ENCODE data around the gene IGFBP1. TPM values are rescaled to one million over a fixed set of nuclear protein-coding genes. Genes with fewer than 3 reads are reported as not detected.

The IGFBP1 gene
- total RNA-seq, 1 donor from 2014 or later: 0.26 TPM

GRCh38 chr7:45880433-45880860 is 7.8 kb upstream of the IGFBP1 start:
- DNase-seq (ENCODE audit: low read depth, low spot score): no peak

GRCh38 chr7:45881280-45881758 is 7.0 kb upstream of the IGFBP1 start:
- no peak for DNase-seq (ENCODE audit: low read depth, low spot score)

- DNase-seq (ENCODE audit: low read depth, low spot score): no peak
Observed at GRCh38 chr7:45881759-45882464, 6.4 kb upstream of the IGFBP1 start.

GRCh38 chr7:45882465-45882810 is 5.8 kb upstream of the IGFBP1 start:
- no peak for DNase-seq (ENCODE audit: low read depth, low spot score)

GRCh38 chr7:45884136-45884535 is 4.2 kb upstream of the IGFBP1 start:
- no peak for DNase-seq (ENCODE audit: low read depth, low spot score)

- DNase-seq (ENCODE audit: low read depth, low spot score): no peak
Observed at GRCh38 chr7:45885264-45885882, 2.9 kb upstream of the IGFBP1 start.

GRCh38 chr7:45886931-45887667 is 1.2 kb upstream of the IGFBP1 start:
- DNase-seq (ENCODE audit: low read depth, low spot score): no peak

GRCh38 chr7:45888993-45889366 is 692 bp downstream of the IGFBP1 start:
- DNase-seq (ENCODE audit: low read depth, low spot score): no peak

GRCh38 chr7:45889367-45890067 is 1.2 kb downstream of the IGFBP1 start:
- peak; percentile 30 for DNase-seq (ENCODE audit: low read depth, low spot score)

- DNase-seq (ENCODE audit: low read depth, low spot score): no peak
Observed at GRCh38 chr7:45890125-45890901, 2.0 kb downstream of the IGFBP1 start.

- DNase-seq (ENCODE audit: low read depth, low spot score): no peak
Observed at GRCh38 chr7:45890902-45891461, 2.7 kb downstream of the IGFBP1 start.

GRCh38 chr7:45891462-45892402 is 3.4 kb downstream of the IGFBP1 start:
- DNase-seq (ENCODE audit: low read depth, low spot score): no peak

GRCh38 chr7:45892407-45893035 is 4.2 kb downstream of the IGFBP1 start:
- no peak for DNase-seq (ENCODE audit: low read depth, low spot score)

GRCh38 chr7:45893374-45893995 is 5.2 kb downstream of the IGFBP1 start:
- no peak for DNase-seq (ENCODE audit: low read depth, low spot score)

GRCh38 chr7:45893996-45894664 is 5.8 kb downstream of the IGFBP1 start:
- no peak for DNase-seq (ENCODE audit: low read depth, low spot score)

- DNase-seq (ENCODE audit: low read depth, low spot score): no peak
Observed at GRCh38 chr7:45894665-45895062, 6.4 kb downstream of the IGFBP1 start.

- DNase-seq (ENCODE audit: low read depth, low spot score): no peak
Observed at GRCh38 chr7:45897042-45897690, 8.9 kb downstream of the IGFBP1 start.

GRCh38 chr7:45898222-45898621 is 9.9 kb downstream of the IGFBP1 start:
- DNase-seq (ENCODE audit: low read depth, low spot score): no peak

All from pulmonary artery endothelial cell (primary cell).